ENCODE measurements around the gene GATAD2A.
A peak's percentile ranks its signal among the peaks of the same experiment; 100 is the strongest.

GATAD2A gene

DNA sequence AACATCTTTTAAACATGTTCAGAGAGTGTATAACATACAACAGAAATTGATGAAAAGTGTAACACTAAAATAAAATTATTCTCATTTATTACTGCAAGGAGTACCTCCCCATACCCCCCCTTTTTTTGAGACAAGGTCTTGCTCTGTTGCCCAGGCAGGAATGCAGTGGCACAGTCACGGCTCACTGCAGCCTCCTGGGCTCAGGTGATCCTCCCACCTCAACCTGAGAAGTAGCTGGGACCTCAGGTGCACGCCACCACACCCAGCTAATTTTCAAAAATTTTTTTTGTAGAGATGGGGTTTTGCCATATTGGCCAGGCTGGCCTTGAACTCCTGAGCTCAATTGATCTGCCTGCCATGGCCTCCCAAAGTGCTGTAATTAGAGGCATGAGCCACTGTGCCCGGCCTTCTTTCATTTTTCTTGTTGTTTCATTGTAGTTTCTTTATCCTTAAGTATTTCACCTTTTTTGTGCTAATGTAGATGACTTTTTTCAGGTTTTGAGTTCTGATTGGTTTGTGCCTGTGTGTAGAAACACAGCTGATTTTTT, 28.3 kb downstream of the GATAD2A start:
- no peak for DNase-seq
- Histone ChIP-seq H3K27ac (ENCODE audit: insufficient read depth, low read length, poor library complexity, severe bottlenecking) (no peak overlapping the region), H3K4me1 (ENCODE audit: control insufficient read depth, insufficient read depth, low read length, poor library complexity, severe bottlenecking) (peaks cover 4% of the 10 kb centered on the region), H3K9me3 (ENCODE audit: control insufficient read depth, low read length) (no peaks in the 10 kb centered on the region), H3K27me3 (replicated peaks; ENCODE audit: control insufficient read depth, insufficient read depth, low read length, poor library complexity, severe bottlenecking) (no peaks in the 10 kb centered on the region), H3K4me3 (ENCODE audit: insufficient read depth, low read depth, low read length, poor library complexity, severe bottlenecking) (no peak overlapping the region), H3K36me3 (ENCODE audit: control insufficient read depth, insufficient read depth, low read length) (peaks cover 10% of the 10 kb centered on the region)

GRCh38 chr19:19434483-19435045, 29.1 kb downstream of the GATAD2A start:
- Histone ChIP-seq H3K9me3 (ENCODE audit: control insufficient read depth, low read length) (no peaks in the 10 kb centered on the region), H3K4me1 (ENCODE audit: control insufficient read depth, insufficient read depth, low read length, poor library complexity, severe bottlenecking) (peaks cover 4% of the 10 kb centered on the region), H3K36me3 (ENCODE audit: control insufficient read depth, insufficient read depth, low read length) (peaks cover 10% of the 10 kb centered on the region), H3K27ac (ENCODE audit: insufficient read depth, low read length, poor library complexity, severe bottlenecking) (no peak overlapping the region), H3K4me3 (ENCODE audit: insufficient read depth, low read depth, low read length, poor library complexity, severe bottlenecking) (no peak overlapping the region), H3K27me3 (replicated peaks; ENCODE audit: control insufficient read depth, insufficient read depth, low read length, poor library complexity, severe bottlenecking) (no peaks in the 10 kb centered on the region)
- no peak for DNase-seq

- H3K27me3 ChIP-seq (replicated peaks; ENCODE audit: control insufficient read depth, insufficient read depth, low read length, poor library complexity, severe bottlenecking) = no peaks in the 10 kb centered on the region
- H3K4me3 ChIP-seq (ENCODE audit: insufficient read depth, low read depth, low read length, poor library complexity, severe bottlenecking) = no peak overlapping the region
- no peak for DNase-seq
- H3K4me1 ChIP-seq (ENCODE audit: control insufficient read depth, insufficient read depth, low read length, poor library complexity, severe bottlenecking) = peaks cover 4% of the 10 kb centered on the region
- H3K9me3 ChIP-seq (ENCODE audit: control insufficient read depth, low read length) = no peaks in the 10 kb centered on the region
- peaks cover 10% of the 10 kb centered on the region for H3K36me3 ChIP-seq (ENCODE audit: control insufficient read depth, insufficient read depth, low read length)
- no peak overlapping the region for H3K27ac ChIP-seq (ENCODE audit: insufficient read depth, low read length, poor library complexity, severe bottlenecking)
Measured at GRCh38 chr19:19436137-19436691, 30.7 kb downstream of the GATAD2A start.

DNA sequence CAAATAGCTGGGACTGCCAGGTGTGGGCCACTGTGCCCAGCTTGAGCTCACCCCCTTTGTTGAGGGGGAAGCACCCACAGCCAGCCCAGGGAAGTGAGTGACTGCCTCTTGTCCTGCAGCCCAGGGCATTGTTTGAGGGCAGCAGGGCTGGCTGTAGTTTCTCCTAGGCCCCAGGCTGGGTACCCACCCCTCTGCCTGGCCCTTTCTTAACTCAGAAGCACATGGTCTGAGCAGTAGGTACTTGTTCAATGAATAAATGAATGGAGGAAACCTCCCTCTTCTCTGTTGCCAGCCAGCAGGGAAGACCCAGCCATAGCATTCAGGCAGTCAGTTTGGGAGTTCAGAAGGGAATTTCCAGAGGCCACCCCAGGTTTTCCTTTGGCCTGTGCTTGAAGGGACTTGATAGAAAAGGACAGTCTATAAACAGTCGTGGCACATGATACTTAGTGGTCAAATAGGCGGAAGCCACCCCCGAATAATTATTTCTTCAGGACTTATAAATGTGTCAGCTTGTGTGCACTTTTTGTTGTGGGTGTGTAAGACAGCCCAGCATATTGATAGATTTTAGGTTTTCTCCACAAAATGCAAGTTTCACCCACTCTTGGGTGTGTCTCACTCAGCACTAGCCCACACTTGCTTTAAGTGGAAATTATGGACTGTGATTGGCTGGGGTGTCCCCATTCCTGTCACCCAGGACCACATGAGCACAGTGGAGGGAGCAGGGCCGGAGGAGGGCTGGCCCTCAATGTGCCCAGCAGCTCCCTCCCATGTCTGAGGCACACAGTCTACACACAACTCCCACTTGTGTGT, 33.1 kb downstream of the GATAD2A start:
- Histone ChIP-seq H3K36me3 (ENCODE audit: control insufficient read depth, insufficient read depth, low read length) (peaks cover 10% of the 10 kb centered on the region), H3K4me3 (ENCODE audit: insufficient read depth, low read depth, low read length, poor library complexity, severe bottlenecking) (no peak overlapping the region), H3K9me3 (ENCODE audit: control insufficient read depth, low read length) (no peaks in the 10 kb centered on the region)

GRCh38 chr19:19439176-19439482, 33.7 kb downstream of the GATAD2A start:
- H3K36me3 ChIP-seq (ENCODE audit: control insufficient read depth, insufficient read depth, low read length) = peaks cover 10% of the 10 kb centered on the region
- no peaks in the 10 kb centered on the region for H3K27me3 ChIP-seq (replicated peaks; ENCODE audit: control insufficient read depth, insufficient read depth, low read length, poor library complexity, severe bottlenecking)
- no peak overlapping the region for H3K4me3 ChIP-seq (ENCODE audit: insufficient read depth, low read depth, low read length, poor library complexity, severe bottlenecking)
- H3K9me3 ChIP-seq (ENCODE audit: control insufficient read depth, low read length) = no peaks in the 10 kb centered on the region
- H3K4me1 ChIP-seq (ENCODE audit: control insufficient read depth, insufficient read depth, low read length, poor library complexity, severe bottlenecking) = peaks cover 7% of the 10 kb centered on the region
- no peak overlapping the region for H3K27ac ChIP-seq (ENCODE audit: insufficient read depth, low read length, poor library complexity, severe bottlenecking)
- DNase-seq = no peak

More for the DNA sequence above, 33.1 kb downstream of the GATAD2A start:
- Histone ChIP-seq H3K4me1 (ENCODE audit: control insufficient read depth, insufficient read depth, low read length, poor library complexity, severe bottlenecking) (peaks cover 4% of the 10 kb centered on the region), H3K27me3 (replicated peaks; ENCODE audit: control insufficient read depth, insufficient read depth, low read length, poor library complexity, severe bottlenecking) (no peaks in the 10 kb centered on the region), H3K27ac (ENCODE audit: insufficient read depth, low read length, poor library complexity, severe bottlenecking) (peak overlapping the region; percentile 28)
- DNase-seq = no peak

- Histone ChIP-seq H3K27me3 (replicated peaks; ENCODE audit: control insufficient read depth, insufficient read depth, low read length, poor library complexity, severe bottlenecking) (no peaks in the 10 kb centered on the region), H3K4me3 (ENCODE audit: insufficient read depth, low read depth, low read length, poor library complexity, severe bottlenecking) (no peak overlapping the region), H3K4me1 (ENCODE audit: control insufficient read depth, insufficient read depth, low read length, poor library complexity, severe bottlenecking) (peaks cover 28% of the 10 kb centered on the region), H3K9me3 (ENCODE audit: control insufficient read depth, low read length) (no peaks in the 10 kb centered on the region), H3K36me3 (ENCODE audit: control insufficient read depth, insufficient read depth, low read length) (no peaks in the 10 kb centered on the region), H3K27ac (ENCODE audit: insufficient read depth, low read length, poor library complexity, severe bottlenecking) (no peak overlapping the region)
- no peak for DNase-seq
Measured at GRCh38 chr19:19443283-19443682, 37.8 kb downstream of the GATAD2A start.

GRCh38 chr19:19443902-19444680, 38.6 kb downstream of the GATAD2A start:
- Histone ChIP-seq H3K27ac (ENCODE audit: insufficient read depth, low read length, poor library complexity, severe bottlenecking) (peak overlapping the region; percentile 32), H3K4me1 (ENCODE audit: control insufficient read depth, insufficient read depth, low read length, poor library complexity, severe bottlenecking) (peaks cover 28% of the 10 kb centered on the region), H3K4me3 (ENCODE audit: insufficient read depth, low read depth, low read length, poor library complexity, severe bottlenecking) (no peak overlapping the region), H3K27me3 (replicated peaks; ENCODE audit: control insufficient read depth, insufficient read depth, low read length, poor library complexity, severe bottlenecking) (no peaks in the 10 kb centered on the region), H3K36me3 (ENCODE audit: control insufficient read depth, insufficient read depth, low read length) (no peaks in the 10 kb centered on the region), H3K9me3 (ENCODE audit: control insufficient read depth, low read length) (no peaks in the 10 kb centered on the region)
- no peak for DNase-seq

DNA sequence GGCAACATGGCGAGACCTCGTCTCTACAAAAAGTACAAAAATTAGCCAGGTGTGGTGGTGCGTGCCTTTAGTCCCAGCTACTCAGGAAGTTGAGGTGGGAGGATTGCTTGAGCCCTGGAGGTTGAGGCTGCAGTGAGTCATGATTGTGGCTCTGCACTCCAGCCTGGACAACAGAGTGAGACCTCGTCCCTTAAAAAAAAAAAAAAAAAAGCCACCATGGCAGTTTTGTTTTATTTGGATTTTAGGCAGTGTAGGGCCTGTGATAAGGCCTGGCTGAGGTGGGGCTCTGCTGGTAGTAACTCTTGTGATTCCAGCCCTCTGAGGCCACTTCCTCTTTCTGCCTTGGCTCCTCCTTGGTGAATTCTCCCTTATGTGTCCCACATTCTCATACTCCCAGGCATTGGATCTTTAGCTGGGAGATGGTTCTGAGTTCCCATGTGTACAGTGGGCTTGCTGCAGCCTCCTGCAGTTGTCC, 39.2 kb downstream of the GATAD2A start:
- Histone ChIP-seq H3K4me1 (ENCODE audit: control insufficient read depth, insufficient read depth, low read length, poor library complexity, severe bottlenecking) (peaks cover 28% of the 10 kb centered on the region), H3K36me3 (ENCODE audit: control insufficient read depth, insufficient read depth, low read length) (no peaks in the 10 kb centered on the region), H3K9me3 (ENCODE audit: control insufficient read depth, low read length) (no peaks in the 10 kb centered on the region), H3K4me3 (ENCODE audit: insufficient read depth, low read depth, low read length, poor library complexity, severe bottlenecking) (no peak overlapping the region), H3K27me3 (replicated peaks; ENCODE audit: control insufficient read depth, insufficient read depth, low read length, poor library complexity, severe bottlenecking) (no peaks in the 10 kb centered on the region), H3K27ac (ENCODE audit: insufficient read depth, low read length, poor library complexity, severe bottlenecking) (peak overlapping the region; percentile 32)
- no peak for DNase-seq

- Histone ChIP-seq H3K4me3 (ENCODE audit: insufficient read depth, low read depth, low read length, poor library complexity, severe bottlenecking) (no peak overlapping the region), H3K4me1 (ENCODE audit: control insufficient read depth, insufficient read depth, low read length, poor library complexity, severe bottlenecking) (peaks cover 28% of the 10 kb centered on the region), H3K36me3 (ENCODE audit: control insufficient read depth, insufficient read depth, low read length) (no peaks in the 10 kb centered on the region), H3K27ac (ENCODE audit: insufficient read depth, low read length, poor library complexity, severe bottlenecking) (peak overlapping the region; percentile 32), H3K9me3 (ENCODE audit: control insufficient read depth, low read length) (no peaks in the 10 kb centered on the region), H3K27me3 (replicated peaks; ENCODE audit: control insufficient read depth, insufficient read depth, low read length, poor library complexity, severe bottlenecking) (no peaks in the 10 kb centered on the region)
- DNase-seq = no peak
Measured at GRCh38 chr19:19445288-19445687, 39.8 kb downstream of the GATAD2A start.
